A549 treated with ZK216348 at 1 μM for 4 hours (cell line): ENCODE results near the gene PARVA. TPM values are rescaled to one million over a fixed set of nuclear protein-coding genes. Genes with fewer than 3 reads are reported as not detected.

ENCODE experiments used
- total RNA-seq: library from RNA; stranded (reverse); fragments of 200-300 nt; extraction: Qiagen RNA extraction; gene quantifications from 5 replicates; pipeline ENCODE4 v1.2.3, GENCODE V29; 2022; ENCODE audit warnings: low read depth

The PARVA gene
- total RNA-seq = 21.9 to 26.5 TPM (median 25.4 TPM) in 5 replicates

GRCh38 chr11:12377106-12377823 lies at the start of gene PARVA:
Gene PARVA (plus strand): TSS chr11:12377571. CDS start chr11:12377648, 77 bp downstream.

